GM21360 (cell line): Measurements from ENCODE around the gene EFCC1.

Source experiments
- ATAC-seq: cut with Tn5 transposase; IDR thresholded peaks from one replicate; pipeline ENCODE4 v1.9.1; 2021; ENCODE audit warnings: mild to moderate bottlenecking, moderate library complexity; ENCODE audit not compliant: unreplicated experiment

Gene EFCC1

DNA sequence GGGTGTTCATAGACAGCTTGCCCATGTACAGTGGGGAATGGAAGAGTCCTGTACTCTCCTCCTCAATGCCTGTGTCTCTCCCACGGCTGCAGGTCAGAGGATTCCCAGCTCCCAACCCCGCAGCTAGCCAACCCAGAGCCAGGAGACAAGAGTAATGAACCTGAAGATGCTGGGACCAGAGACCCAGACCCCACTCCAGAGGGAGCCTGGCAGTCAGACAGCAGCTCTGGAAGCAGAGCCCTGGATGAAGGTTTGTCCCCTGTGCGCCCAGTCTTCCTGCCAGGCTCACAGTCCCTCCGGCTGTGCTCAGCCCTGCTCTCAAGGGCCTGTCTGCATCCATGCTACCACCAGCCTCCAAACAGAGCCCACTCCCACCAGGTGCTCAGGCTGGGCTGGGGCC is 29.5 kb downstream of the EFCC1 start:
- no peak for ATAC-seq

DNA sequence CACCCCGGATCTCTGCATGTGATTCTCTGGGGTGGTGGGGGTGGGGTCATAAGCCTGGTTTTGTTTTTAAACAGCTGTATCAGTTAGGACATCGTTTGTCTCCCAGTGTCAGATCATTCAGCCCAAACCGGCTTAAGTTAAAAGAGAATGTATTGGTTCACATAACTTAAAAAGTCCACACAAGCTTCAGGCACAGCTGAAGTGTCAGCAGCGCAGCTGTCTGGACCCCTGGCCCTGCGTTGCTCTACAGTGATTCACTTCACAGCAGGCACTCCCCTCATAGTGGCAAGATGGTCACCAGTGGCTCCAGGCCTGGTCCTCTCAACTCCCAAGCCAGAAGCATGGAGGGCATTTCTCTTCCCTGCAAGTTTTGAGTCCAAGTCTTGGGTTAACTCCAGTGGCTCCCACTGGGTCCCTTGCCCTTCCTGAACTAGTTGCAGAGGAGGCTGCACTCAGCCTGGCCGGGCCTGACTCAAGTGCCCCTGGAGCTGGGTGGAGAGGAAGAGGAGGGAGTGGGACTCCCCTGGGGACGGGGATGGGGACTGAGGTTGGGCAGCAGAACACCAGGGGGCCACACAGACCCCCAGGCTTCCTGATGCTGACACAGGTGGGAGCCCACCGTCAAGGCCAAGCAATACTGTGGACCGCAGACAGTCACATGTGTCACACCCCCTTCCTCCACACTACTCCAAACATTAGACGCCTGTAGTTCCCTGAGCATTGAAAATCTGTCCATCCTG is 30.5 kb downstream of the EFCC1 start:
- no peak for ATAC-seq

DNA sequence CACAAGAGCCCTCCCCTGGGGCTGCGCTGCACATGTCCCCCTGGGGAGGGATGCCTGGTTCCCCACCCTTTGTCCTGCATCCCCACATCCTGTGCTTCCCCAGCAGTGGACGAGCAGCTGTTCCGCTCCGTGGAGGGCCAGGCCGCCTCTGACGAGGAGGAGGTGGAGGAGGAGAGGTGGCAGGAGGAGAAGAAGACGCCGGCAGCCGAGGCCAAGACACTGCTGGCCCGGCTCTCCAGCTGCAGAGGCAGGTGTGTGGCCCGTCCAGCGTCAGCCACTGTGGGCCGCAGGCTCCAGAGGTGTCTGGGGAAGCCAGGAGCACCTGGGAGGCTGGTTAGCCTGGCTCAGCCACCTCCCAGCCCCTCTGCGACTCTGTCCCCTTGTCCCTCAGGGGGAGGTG is 31.6 kb downstream of the EFCC1 start:
- ATAC-seq, result no peak

DNA sequence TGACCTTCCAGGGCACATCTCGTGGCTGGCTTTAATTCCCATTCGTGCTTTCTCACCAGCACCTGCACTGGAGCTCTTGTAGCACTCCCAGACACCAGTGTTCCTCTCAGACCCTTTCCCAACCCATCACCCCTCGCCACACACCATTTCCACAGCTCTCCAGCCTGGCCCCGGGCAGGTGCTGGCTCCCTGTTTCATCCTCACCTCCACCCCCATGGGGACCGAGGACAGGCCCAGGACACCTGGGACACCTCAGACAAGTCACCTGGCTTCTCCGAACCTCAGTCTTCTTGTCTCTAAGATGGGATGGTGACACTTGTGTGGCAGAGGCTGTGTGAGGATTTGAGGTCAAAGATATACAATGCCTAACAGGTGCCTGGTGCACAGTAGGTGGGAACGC is 32.0 kb downstream of the EFCC1 start:
- ATAC-seq, result no peak

DNA sequence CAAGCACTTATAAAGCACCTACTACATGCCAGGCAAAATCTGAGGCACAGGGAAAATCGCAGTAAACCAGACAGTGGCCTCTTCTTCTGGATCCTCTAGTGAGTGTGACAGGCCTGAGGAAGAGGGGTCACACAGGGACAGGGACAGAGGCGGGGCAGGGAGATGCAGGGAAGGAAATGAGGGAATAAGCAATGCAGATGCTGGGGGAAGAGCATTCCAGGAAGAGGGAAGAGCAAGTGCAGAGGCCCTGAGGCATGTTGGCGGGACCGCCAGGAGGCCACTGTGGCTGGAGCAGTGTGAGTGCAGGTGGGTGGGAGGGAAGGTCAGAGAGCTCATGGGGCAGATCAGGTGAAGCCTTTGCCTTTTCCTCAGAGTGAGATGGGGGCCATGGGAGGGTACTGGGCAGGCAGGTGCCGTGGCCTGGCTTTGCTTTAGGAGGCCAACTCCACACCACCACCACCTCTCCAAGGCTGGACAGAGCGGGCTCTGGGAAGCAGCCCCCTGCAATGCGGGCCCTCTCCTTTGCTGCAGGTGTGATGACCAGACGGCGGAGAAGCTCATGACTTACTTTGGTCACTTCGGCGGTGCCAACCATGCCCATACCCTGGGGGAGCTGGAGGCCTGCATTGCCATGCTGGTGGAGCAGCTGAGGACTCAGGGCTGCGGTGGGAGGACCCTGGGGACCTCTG is 32.7 kb downstream of the EFCC1 start:
- no peak for ATAC-seq

DNA sequence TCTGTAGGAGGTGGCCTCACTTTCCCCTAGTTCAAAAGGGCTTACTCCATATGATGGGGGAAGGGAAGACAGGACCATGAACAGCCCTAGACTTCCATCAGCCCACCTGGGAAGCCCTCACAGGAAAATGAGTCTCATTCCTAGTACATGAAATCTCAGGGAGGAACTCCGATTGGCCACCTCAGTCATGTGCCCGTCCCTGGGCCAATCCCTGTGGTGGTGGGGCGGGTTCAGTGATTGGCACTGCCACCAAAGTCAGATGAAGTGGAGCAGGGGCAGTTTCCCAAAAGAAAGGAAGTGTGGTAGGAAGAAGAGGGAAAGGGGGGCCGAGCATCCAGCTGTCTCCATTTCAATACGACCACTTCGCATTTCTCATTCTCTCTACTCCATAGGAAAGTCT is 33.5 kb downstream of the EFCC1 start:
- ATAC-seq, result no peak

DNA sequence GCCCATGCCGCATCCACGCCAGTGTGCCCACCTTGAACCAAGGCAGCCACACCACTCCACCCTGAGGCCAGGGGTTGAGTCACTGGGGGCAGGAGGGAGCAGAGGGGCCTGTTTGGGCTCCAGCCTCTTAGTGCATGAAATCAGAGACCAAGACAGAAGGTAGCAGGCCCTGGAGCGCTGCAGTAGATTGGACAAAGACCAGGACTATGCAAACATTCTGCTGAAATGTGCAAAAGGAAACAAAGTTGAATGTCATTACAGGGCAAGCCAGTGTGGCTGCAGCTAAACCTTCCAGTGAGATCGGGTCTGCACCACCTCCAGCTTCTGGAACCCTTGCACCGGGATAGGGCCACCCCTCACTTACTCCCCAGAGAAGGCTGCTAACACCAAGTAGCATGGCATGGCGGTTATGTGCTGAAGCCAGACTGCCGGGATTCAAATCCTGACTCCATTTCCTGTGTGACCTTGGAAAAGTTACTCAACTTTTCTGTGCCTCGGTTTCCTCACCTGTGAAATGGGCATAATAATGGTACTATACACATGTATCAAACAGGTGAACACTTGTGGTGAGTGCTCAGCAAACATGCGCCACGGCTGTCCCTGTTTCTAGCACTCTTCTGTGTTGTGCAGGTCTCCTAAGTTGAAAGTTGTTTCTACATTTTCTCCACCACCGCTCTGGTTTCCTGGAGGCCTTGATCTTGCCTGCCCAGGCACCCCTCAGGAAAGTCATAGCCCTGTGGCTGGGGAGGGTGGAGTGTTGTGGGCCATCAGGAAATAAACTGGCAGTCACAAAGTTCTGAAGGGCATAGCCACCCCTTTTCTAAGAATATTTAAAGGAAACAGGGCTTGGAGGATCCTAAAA is 34.5 kb downstream of the EFCC1 start:
- no peak for ATAC-seq

DNA sequence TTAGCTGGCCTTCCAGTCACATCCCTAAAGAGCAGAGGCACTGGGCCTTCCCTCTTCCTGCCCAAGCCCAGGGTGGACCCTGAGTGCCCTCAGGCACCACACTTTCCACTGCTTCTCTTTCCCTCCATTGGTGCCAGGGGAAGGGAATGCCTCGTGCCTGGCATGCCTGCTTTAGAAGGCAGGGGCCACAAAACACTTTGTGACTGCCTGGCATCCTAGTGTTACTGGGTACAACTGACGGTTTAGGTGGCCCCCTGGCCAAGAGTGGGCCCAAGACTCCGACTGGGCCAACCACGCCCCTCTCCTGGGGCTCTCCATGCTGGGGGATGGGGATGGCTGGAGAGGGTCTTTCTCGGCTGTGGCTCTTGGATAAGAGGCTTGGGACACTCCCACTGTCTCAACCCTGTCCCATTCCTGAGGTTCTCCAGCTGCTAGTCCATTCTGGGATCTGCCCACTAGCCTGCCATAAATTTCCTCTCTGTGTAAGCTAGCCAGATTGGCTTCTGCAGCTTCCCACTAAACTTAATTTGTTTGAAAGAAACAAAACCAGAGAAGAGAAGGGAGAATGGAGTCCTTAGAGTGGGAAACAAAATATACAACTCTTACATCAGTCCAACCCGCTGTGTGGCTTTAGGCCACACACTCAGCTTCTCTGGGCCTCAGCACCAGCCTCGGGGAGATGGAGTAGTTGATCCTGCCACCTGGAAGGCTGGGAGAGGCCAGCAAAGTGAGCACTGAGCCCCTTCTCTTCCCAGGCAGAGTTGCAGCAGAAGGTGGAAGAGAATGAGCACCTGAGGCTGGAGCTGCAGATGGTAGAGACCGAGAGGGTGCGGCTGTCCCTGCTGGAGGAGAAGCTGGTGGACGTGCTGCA is 35.4 kb downstream of the EFCC1 start:
- ATAC-seq, result no peak

DNA sequence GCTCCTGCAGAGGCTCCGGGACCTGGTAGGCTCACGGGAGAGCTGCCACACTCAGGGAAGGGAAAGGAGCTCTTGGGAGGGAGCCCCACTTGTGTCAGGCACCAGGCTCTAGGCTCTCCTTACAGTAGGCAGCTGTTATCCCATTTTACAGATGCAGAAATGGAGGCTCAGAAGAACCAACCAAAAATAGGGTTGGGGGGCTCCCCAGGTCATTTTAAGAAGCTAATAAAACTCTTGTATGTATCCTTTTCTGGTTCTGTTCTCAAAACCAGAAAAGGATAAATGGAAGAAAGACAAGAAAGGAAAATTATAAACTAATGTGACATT is 36.0 kb downstream of the EFCC1 start:
- ATAC-seq, result no peak

DNA sequence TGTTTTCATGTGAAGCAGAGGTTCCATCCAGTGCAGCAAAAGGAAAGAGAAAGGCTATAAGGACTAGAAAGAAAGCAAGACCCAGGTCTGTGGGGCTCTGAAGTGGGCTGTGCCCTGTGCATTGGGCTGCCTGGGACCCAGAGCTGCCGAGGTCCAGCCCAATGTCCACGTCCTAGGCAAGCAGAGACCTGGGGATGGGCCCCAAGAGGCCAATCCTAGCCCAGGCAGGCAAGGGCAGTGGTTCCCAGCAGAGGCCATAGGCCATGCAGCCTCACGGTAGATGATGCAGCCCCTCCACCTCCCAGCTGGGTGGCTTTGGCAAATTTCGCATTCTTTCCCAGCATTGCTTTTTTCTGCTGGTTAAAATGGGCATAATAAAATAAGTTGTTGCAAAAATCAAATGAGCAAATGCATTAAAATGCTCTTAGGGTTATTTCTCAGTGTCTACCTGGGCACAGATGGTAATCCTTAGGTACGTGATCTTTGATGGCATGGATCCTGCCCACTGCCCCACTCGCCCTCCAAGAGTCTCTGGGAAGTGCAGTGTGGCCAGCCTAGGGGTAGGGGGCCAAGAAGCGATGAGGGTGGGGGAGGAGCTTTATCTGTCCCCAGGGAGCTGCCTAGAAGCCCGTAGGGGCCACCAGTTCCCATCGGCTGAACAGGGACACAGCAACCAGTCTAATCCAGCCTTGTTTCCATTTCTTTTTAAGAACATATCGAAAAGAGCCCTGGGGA is 37.2 kb downstream of the EFCC1 start:
- no peak for ATAC-seq

DNA sequence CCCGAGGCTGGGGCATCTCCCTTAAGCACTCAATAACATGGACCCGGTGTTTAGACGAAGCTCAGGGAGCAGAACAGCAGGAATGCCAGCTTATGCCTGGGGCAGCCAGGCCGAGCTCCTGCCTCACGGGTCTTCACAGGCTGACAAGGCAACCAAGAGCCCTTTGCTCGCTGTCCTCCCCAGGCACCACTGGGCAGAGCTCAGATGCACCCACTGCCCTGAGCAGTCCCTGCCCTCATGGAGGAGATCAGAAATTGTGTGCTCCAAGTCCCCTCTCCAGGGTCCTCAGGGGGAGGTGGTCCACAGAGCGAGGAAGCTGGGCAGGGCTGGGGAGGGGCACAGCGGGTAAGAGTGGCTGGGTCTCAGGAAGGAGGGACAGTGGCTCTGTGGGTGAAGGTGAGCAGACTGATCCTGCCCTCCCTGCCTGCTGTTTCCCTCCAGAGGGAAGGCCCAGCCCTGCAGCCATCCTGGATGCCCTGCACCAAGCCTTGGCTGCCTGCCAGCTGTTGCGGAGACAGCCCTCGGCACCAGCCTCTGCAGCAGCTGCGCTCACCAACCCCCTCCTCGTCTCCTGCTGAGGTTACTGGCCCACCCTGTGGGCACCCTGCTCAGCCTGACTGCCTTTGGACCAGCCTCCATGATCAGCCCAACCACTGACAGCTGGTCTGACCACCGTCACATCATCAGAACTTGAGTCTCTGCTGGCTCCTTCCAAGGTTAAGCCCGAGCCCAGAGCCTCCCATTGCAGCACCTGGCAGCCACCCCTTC is 38.4 kb downstream of the EFCC1 start:
- no peak for ATAC-seq

DNA sequence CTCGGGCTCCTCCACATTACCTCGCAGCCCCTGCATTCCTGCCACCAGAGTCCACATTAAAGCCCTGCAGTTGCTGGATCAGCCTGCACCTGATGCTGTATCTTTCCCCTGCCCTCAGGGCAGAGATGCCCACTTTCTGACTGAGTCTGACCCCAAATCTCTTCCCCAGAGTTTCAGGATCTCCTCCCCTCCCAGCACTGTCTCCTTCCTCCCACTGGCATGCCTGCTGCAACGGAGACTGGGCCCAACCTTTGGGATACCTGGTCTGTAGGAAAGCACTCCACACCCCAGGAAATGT is 38.9 kb downstream of the EFCC1 start:
- ATAC-seq, result no peak

DNA sequence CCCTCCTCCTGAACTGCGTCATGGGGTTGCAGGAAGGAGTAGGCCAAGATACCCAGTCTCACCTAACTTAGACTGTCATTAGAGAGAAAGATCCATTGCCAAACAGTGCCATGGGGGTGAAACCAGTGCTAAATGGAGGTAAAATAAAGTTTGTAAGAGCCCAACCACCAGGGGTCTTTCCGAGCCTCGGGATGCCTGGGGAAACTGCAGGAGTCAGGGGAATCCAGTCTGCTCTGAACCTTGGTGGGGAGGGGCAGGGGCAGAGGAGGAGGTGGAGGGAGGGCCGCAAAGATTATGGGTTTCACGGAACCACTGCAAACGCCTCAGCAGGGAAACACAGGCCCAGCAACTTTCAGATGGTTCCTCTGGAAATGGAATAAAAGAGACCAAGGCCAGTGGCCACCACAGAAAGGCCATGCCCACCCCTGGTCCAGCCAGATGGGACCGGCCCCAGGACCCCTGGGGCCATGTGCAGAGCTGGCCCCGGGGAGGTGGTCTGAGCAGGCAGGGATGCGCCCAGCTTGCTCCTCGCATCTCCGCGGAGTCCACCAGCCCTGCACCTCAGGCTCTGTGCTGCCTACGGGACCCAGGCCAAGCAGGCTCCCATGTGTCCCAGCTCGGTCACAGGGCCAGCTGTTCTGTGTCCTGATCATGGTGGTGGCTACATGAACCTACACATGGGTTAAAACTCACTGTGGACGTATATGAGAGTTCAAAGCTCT is 39.6 kb downstream of the EFCC1 start:
- ATAC-seq, result no peak

DNA sequence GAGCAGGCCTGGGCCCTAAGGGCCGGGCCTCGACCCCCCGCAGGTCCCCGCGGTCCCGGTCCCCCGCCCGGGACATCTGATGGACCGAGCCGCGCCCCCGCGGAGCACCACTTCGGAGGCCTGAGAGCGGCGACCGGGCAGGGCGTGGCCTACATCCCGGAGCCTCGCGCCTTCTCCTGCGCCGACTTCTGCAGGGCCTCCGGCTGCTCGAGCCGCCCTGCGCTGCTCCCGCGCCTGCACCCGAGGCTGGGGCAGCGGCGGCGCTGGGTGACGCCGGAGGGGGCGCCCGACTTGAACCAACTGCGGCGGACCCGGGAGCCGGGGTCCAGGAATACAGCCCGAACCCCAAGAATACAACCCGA is 44.6 kb downstream of the EFCC1 start:
- ATAC-seq, result no peak

DNA sequence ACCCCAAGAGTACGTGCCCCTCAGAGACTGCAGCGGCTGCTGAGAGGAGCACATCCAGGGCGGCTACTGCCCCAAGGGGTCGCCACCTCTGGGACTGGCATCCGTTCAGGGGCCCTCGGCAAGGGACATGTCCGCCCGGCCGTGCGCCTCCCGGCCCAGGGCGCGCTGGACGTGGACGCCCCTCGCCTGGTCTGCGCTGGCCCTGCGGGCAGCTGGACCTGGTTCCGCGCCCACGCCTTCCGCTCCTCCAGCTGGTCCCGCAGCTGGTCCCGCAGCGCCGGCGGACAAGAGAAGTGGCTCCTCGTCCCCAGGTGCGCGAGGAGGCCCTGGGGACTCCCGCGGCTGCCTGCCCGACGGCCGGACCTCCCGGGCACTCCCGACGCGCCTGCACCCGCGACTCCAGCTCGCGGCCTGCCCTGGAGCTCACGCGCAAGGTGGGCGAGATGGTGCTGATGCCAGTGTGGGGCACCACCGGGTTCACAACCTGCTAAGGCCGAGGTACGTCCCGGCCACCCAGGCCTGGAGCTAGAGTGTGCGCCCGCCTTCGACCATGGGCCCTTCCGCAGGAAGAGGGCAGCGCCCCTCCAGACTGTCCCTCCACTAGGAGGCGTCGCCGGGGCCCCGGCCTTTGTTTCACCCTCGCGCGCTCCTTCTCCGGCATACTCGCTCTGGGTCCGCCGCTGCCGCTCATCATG is 45.1 kb downstream of the EFCC1 start:
- ATAC-seq, result no peak

DNA sequence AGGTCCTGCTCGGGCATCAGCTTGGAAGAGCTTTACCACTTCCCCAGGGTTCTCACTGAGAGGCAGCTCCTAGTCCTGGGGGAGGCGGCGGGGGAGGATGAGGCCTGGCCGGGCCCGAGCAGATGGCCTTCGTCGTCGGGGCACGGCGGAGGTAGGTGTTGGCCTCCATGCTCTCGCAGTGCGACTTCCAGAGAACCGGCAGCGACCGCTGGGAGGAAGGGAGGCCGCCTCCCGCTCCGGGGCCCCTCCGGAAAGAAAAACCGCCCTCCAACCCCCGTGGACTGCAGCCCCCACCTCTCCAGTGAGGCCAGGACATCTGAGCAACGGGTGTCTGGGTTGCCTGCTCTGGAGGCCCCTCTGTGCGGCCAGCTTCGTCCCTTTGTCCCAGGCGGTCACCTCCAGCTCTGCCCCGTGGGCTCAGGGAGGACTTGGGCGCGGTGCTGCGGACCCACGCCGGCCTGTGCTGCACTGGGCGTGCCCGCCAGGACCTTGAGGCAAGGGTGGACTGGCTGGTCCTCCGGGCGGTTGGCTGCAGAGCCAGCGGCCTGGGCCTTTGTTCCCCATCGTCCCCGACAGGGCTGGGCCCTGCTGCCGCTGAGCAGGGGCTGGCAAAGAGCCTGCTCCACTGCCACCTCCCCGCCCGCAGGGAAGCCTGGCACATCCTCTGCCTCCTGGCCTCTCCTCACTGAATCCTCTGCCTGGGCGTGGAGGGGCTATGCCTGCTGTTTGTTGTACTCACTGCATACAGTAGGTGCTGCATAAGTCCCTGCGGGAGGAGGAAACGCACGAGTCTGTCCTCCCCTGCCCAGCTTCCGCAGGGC is 45.8 kb downstream of the EFCC1 start:
- no peak for ATAC-seq

DNA sequence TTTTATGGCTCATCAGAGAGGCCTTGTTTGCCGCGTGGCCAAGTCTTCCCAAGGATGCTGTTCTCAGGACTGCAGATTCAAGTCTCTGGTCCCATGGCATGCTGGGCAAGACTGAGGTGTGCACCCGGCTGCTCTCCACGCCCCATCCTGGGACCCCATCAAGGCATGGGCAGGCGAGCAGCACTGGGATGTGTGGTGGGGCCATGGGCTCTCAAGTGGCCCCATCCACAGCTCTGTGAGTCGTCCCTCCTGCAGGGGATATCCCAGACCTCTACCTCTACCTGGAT is 46.4 kb downstream of the EFCC1 start:
- no peak for ATAC-seq
